Spleen (tissue), 13 donors: ENCODE results near the gene AKT3. TPM values are rescaled to one million over a fixed set of nuclear protein-coding genes. Genes with fewer than 3 reads are reported as not detected.

Source experiments
- DNase-seq: peaks from one replicate; pipeline ENCODE4 v3.0.0-alpha.2; 2020
- H3K27ac ChIP-seq, 8 donors: fragments of 200-600 bp; sonication (generic) in 7 of 8; 1 replicate in 4 of 8; 2 replicates in 4 of 8; pipeline versions ENCODE4 v1.5.0 to v1.8.0; 2016 to 2021; ENCODE audit warnings: inconsistent platforms in 4 of 8, mild to moderate bottlenecking in 4 of 8, moderate library complexity in 1 of 8
- H3K27me3 ChIP-seq, 7 donors: fragments of 200-600 bp; sonication (generic) in 6 of 7; replicated peaks in 1 of 7; 1 replicate in 4 of 7; 2 replicates in 3 of 7; pipeline versions ENCODE4 v1.5.0 to v1.8.0; 2016 to 2021; ENCODE audit warnings: inconsistent platforms in 3 of 7, mild to moderate bottlenecking in 1 of 7
- H3K36me3 ChIP-seq, 6 donors: fragments of 200-600 bp; sonication (generic) in 5 of 6; 1 replicate in 4 of 6; 2 replicates in 2 of 6; pipeline versions ENCODE4 v1.5.0 to v1.8.0; 2016 to 2021; ENCODE audit warnings: inconsistent platforms in 2 of 6
- H3K4me1 ChIP-seq, 6 donors: fragments of 200-600 bp; sonication (generic) in 5 of 6; 1 replicate in 3 of 6; 2 replicates in 3 of 6; pipeline versions ENCODE4 v1.5.0 to v1.8.0; 2016 to 2021; ENCODE audit warnings: inconsistent platforms in 3 of 6
- H3K4me3 ChIP-seq, 8 donors: fragments of 200-600 bp; sonication (generic) in 7 of 8; 1 replicate in 4 of 8; 2 replicates in 4 of 8; pipeline versions ENCODE4 v1.5.0 to v1.8.0; 2016 to 2021; ENCODE audit warnings: inconsistent platforms in 4 of 8, mild to moderate bottlenecking in 4 of 8, moderate library complexity in 2 of 8
- H3K9me3 ChIP-seq, 8 donors: fragments of 200-600 bp; sonication (generic) in 7 of 8; 1 replicate in 4 of 8; 2 replicates in 4 of 8; pipeline versions ENCODE4 v1.5.0 to v1.8.0; 2016 to 2021; ENCODE audit warnings: inconsistent platforms in 4 of 8
- POLR2A ChIP-seq, 3 donors: fragments of 450-650 bp; IDR thresholded peaks; one replicate each; pipeline ENCODE4 v1.5.1; 2017; ENCODE audit warnings: antibody characterized with exemption in 3 of 3, mild to moderate bottlenecking in 1 of 3
- POLR2AphosphoS5 ChIP-seq, 3 donors: sonication (generic); formaldehyde crosslinking; IDR thresholded peaks; one replicate each; pipeline ENCODE4 v1.5.1; 2017; ENCODE audit warnings: antibody characterized with exemption in 3 of 3
- WGBS, 5 donors: extraction: QIAGEN DNeasy Blood & Tissue Kit in 3 of 5; methylation state at CpG; one replicate each; pipeline versions ENCODE4 v1.1.5 to v1.1.7; 2013 to 2018; 5-methylcytosine and 5-hydroxymethylcytosine counted together
- intact Hi-C: fragments of 100-400 bp; cut with DNase I; formaldehyde crosslinking; loops from one replicate; pipeline ENCODE4 v1.15.0; 2023; ENCODE audit warnings: low total_unique reads
- long read RNA-seq, 2 donors: transcript quantifications; one replicate each; lab custom pipeline, GENCODE V29; 2026
- polyA plus RNA-seq, 3 donors: library from polyadenylated mRNA; stranded (reverse); fragments of 200-250 nt; gene quantifications; one replicate each; pipeline ENCODE4 v1.2.1, GENCODE V29; 2013
- total RNA-seq, 7 donors: library from RNA; depleted of rRNA in 3 of 7; stranded (reverse); fragments of >200 nt in 3 of 7; fragmentation: NEBNext Ultra II Directional in 4 of 7; extraction: Animal tissue kit (Norgen Biotek cat#: 25700) in 4 of 7; gene quantifications; one replicate each; pipeline versions ENCODE4 v1.1.0 to v1.2.1, GENCODE V29; 2016 to 2021
- TF ChIP-seq, protein P1 (sequence below), 11 experiments: fragments of 200-600 bp in 7 of 11; fragments of 450-650 bp in 4 of 11; sonication (generic) in 4 of 11; IDR thresholded peaks in 8 of 11; conservative IDR thresholded peaks in 3 of 11; 1 replicate in 7 of 11; 2 replicates in 4 of 11; pipeline versions ENCODE4 v1.4.0 to v1.8.0; 2016 to 2021; ENCODE audit warnings: antibody characterized with exemption in 11 of 11, inconsistent platforms in 4 of 11, mild to moderate bottlenecking in 1 of 11
- donor health status: healthy with polysubstance abuse.
- donor health status: DM: no; HTN: no; CAD: no; lungs with moderate emphysema.
- donor health status: DM: no; HTN: no; CAD: no.
- donor health status: Bipolar disorder and iron deficiency.
- donor health status: healthy.
- donor health status: DM: no; HTN: no; CAD: no.
- donor health status: DM: yes; HTN: yes; CAD: no.

AKT3 gene
- total RNA-seq (10 to 100 TPM; 39.9 to 91.3 (median 74.5) TPM), polyA plus RNA-seq (1 to 10 TPM; 4.3 to 7.4 (median 5.0) TPM)
- long read RNA-seq, donor 1, full-length matches to known transcripts, result 1 of 1 reads
- long read RNA-seq, donor 1, partial matches to known transcripts, result 0 of 1 reads
- long read RNA-seq, donor 1, other reads (novel, unspliced or antisense), result 0 of 1 reads
- long read RNA-seq, donor 2, full-length matches to known transcripts, result 1 of 1 reads
- long read RNA-seq, donor 2, partial matches to known transcripts, result 0 of 1 reads
- long read RNA-seq, donor 2, other reads (novel, unspliced or antisense), result 0 of 1 reads

DNA sequence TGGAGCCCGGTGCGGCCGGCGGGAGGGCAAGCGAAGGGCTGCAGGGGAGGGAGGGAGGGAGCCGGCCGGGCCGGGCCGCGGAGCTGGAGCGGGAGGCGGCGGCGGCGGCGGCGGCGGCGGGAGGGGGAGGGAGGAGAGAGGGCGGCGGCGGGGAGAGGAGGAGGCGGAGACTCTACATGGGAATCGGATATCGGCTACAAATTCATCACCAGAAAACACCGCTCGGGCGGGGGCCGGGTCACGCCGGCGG is at the start of gene AKT3:
Gene AKT3, minus strand, starts transcription at position 42 of the 250 bp plus-strand sequence. CDS start 7,073 bp downstream, outside the sequence.
- Histone ChIP-seq H3K36me3 (no peaks in the 10 kb centered on the region), H3K27ac (peak within 1 kb of the TSS; percentile 94 to 98 (median 97)), H3K9me3 (no peaks in the 10 kb centered on the region), H3K27me3 (peaks cover 0 to 27% (median 0%) of the 10 kb centered on the region in 7 donors), H3K4me1 (peaks cover 0 to 54% (median 30%) of the 10 kb centered on the region in 6 donors), H3K4me3 (peak within 1 kb of the TSS; percentile 71 to 92 (median 86))
- no peak for TF ChIP-seq POLR2A (IDR thresholded peaks at IDR 0.05)
- TF ChIP-seq, protein P1, sequence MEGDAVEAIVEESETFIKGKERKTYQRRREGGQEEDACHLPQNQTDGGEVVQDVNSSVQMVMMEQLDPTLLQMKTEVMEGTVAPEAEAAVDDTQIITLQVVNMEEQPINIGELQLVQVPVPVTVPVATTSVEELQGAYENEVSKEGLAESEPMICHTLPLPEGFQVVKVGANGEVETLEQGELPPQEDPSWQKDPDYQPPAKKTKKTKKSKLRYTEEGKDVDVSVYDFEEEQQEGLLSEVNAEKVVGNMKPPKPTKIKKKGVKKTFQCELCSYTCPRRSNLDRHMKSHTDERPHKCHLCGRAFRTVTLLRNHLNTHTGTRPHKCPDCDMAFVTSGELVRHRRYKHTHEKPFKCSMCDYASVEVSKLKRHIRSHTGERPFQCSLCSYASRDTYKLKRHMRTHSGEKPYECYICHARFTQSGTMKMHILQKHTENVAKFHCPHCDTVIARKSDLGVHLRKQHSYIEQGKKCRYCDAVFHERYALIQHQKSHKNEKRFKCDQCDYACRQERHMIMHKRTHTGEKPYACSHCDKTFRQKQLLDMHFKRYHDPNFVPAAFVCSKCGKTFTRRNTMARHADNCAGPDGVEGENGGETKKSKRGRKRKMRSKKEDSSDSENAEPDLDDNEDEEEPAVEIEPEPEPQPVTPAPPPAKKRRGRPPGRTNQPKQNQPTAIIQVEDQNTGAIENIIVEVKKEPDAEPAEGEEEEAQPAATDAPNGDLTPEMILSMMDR (IDR thresholded peaks at IDR 0.05 in 8 of 11, conservative IDR thresholded peaks at IDR 0.05 in 3 of 11), result no peak
- no peak for TF ChIP-seq POLR2AphosphoS5 (IDR thresholded peaks at IDR 0.05)
- intact Hi-C loops, result loop anchor here (10.0 kb wide), 1 partner anchor 195 kb away; no protein-coding TSS in a partner anchor
- DNase-seq, result peak; percentile 94
- 0 to 1% (median 0%) methylated on average over 4 to 22 of the region's 32 CpGs; no CpG with 5 or more reads in 1 of the 5 donors for WGBS, 5 donors

- DNase-seq, result no peak
- WGBS, 5 donors, result 71 to 88% (median 79%) methylated on average over 2 of the region's 2 CpGs
- no peaks in the 10 kb centered on the region for H3K27me3 ChIP-seq
- intact Hi-C loops, result no loop called here
- no peaks in the 10 kb centered on the region for H3K36me3 ChIP-seq
- no peaks in the 10 kb centered on the region for H3K4me1 ChIP-seq
- H3K4me3 ChIP-seq, result no peak overlapping the region
- H3K27ac ChIP-seq, result no peak overlapping the region
- H3K9me3 ChIP-seq, result no peaks in the 10 kb centered on the region
- no peak for TF ChIP-seq POLR2A (IDR thresholded peaks at IDR 0.05)
Measured at GRCh38 chr1:243898278-243898677, 48.2 kb upstream of the AKT3 start.

DNA sequence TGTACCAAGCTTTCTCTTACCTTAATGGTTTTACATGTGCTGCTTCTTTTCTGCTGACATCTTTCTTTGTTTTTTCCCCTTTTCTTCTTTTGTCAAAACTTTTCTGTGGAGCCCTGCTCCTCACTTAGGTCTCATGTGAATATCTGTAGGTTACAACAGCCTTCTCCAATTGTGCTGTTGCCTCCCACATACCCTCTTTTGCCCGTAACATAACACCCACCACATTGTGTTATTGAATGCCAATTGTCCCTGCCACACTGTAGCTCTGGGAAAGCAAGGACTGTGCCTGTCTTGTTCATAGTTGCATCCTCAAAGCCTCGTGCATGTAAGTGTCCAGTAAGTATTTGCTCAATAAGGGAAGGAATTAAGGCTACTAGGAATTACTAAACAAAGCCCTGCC is 46.3 kb upstream of the AKT3 start:
- no peak for TF ChIP-seq POLR2AphosphoS5 (IDR thresholded peaks at IDR 0.05)
- TF ChIP-seq POLR2A (IDR thresholded peaks at IDR 0.05), result no peak
- TF ChIP-seq, protein P1 (IDR thresholded peaks at IDR 0.05 in 8 of 11, conservative IDR thresholded peaks at IDR 0.05 in 3 of 11), result no peak
- Histone ChIP-seq H3K27ac (no peak overlapping the region), H3K27me3 (no peaks in the 10 kb centered on the region), H3K4me1 (no peaks in the 10 kb centered on the region), H3K9me3 (no peaks in the 10 kb centered on the region), H3K4me3 (no peak overlapping the region), H3K36me3 (no peaks in the 10 kb centered on the region)
- no peak for DNase-seq
- WGBS, 5 donors, result 58 to 83% (median 67%) methylated on average over 2 of the region's 2 CpGs
- intact Hi-C loops, result no loop called here

GRCh38 chr1:243892456-243892855 is 42.4 kb upstream of the AKT3 start:
- Histone ChIP-seq H3K9me3 (no peaks in the 10 kb centered on the region), H3K27me3 (no peaks in the 10 kb centered on the region), H3K4me1 (no peaks in the 10 kb centered on the region), H3K36me3 (no peaks in the 10 kb centered on the region), H3K4me3 (no peak overlapping the region), H3K27ac (no peak overlapping the region)
- WGBS, 5 donors, result 77 to 91% (median 86%) methylated on average over 3 of the region's 3 CpGs
- intact Hi-C loops, result no loop called here
- DNase-seq, result no peak
- TF ChIP-seq POLR2AphosphoS5 (IDR thresholded peaks at IDR 0.05) (no peak), POLR2A (IDR thresholded peaks at IDR 0.05) (no peak)
- TF ChIP-seq, protein P1 (IDR thresholded peaks at IDR 0.05 in 8 of 11, conservative IDR thresholded peaks at IDR 0.05 in 3 of 11), result no peak
